AG10803 (cell line): Measurements from ENCODE around the gene NF2.

Source experiments
- DNase-seq: peaks from one replicate; pipeline ENCODE4 v3.0.0; 2010; ENCODE audit warnings: low read depth
- H3K4me3 ChIP-seq: 2 replicates; pipeline ENCODE4 v1.5.1; 2011; ENCODE audit warnings: mild to moderate bottlenecking, low read length, control low read depth
- TF ChIP-seq, protein P1 (sequence below): conservative IDR thresholded peaks from 2 replicates; pipeline ENCODE4 v1.5.1; 2011; ENCODE audit warnings: mild to moderate bottlenecking, low read length, control low read depth, inconsistent platforms

NF2 gene

DNA sequence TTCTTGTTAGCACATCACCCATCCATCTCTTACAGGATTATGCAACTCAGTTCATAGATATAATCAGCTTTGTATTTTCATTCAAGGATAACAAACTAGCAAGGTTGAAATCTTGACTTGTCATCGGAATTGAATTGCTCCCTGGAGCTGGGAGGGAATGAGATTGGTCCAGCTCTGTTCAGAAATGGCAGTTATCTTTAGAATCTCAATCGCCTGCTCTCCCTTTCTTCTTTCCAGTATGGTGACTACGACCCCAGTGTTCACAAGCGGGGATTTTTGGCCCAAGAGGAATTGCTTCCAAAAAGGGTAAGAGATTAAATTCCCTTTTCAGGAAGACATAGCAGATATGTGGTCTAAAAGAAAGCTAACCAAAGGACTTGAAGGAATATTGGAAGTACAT lies 51.0 kb downstream of the NF2 start:
- no peak overlapping the region for H3K4me3 ChIP-seq
- no peak for DNase-seq
- TF ChIP-seq, protein P1, sequence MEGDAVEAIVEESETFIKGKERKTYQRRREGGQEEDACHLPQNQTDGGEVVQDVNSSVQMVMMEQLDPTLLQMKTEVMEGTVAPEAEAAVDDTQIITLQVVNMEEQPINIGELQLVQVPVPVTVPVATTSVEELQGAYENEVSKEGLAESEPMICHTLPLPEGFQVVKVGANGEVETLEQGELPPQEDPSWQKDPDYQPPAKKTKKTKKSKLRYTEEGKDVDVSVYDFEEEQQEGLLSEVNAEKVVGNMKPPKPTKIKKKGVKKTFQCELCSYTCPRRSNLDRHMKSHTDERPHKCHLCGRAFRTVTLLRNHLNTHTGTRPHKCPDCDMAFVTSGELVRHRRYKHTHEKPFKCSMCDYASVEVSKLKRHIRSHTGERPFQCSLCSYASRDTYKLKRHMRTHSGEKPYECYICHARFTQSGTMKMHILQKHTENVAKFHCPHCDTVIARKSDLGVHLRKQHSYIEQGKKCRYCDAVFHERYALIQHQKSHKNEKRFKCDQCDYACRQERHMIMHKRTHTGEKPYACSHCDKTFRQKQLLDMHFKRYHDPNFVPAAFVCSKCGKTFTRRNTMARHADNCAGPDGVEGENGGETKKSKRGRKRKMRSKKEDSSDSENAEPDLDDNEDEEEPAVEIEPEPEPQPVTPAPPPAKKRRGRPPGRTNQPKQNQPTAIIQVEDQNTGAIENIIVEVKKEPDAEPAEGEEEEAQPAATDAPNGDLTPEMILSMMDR: no peak

DNA sequence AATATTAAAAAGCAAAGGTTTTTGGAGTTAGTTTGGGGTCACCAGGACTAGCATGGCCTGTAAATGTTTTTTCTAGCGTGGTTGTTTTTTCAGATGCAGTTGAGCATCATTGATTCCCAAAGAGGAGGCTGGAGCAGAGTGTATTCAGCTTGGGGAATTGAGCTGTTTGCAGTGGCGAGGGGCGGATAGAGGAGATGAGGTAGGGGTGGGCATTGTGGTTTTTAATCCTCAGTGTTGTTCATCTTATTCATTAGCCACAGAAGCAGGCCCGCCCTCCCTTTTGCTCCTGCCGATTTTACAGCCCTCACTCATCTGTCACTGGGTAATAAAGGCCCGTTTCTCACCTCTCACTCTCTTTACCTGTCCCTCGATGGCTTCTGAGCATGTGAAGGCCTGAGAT lies 51.4 kb downstream of the NF2 start:
- no peak for DNase-seq
- H3K4me3 ChIP-seq: no peak overlapping the region

DNA sequence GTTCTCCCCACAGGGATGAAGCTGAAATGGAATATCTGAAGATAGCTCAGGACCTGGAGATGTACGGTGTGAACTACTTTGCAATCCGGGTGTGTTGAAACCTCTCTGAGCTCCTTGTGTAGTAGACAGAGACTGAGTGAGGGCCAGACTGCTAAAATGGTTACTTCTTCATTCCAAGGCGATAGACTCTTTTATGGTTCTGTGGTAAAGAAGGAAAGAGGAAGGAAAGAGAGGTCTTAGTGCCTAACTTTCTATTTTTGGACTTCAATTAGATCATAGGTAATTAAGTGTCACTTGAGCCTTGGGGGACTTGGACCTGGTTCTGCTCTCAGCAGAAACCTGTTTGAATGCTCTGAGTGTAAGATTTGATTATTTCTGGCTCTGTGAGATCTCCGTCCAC lies 54.7 kb downstream of the NF2 start:
- DNase-seq: no peak
- H3K4me3 ChIP-seq: no peak overlapping the region
- TF ChIP-seq, protein P1: no peak

More for the DNA sequence above, 51.4 kb downstream of the NF2 start:
- TF ChIP-seq, protein P1: no peak

DNA sequence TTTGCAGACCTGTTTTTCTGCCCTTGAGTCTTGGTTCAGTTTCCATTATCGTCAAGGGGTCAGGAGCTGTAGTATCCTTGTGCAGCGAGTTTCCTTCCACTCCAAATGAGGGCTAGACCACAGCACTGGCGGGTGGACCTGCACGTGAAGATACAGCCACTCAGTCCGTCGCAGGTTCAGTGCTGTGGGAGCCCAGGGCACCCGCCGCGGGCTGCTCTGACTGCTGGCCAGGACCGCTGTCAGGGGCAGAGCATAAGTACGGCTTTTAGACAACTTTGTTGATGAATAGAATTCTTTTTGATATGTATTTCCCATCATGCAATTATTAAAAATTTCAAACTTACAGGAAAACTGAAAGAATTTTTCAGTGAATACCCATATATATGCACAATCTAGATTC lies 56.6 kb downstream of the NF2 start:
- no peak for DNase-seq
- no peak overlapping the region for H3K4me3 ChIP-seq

DNA sequence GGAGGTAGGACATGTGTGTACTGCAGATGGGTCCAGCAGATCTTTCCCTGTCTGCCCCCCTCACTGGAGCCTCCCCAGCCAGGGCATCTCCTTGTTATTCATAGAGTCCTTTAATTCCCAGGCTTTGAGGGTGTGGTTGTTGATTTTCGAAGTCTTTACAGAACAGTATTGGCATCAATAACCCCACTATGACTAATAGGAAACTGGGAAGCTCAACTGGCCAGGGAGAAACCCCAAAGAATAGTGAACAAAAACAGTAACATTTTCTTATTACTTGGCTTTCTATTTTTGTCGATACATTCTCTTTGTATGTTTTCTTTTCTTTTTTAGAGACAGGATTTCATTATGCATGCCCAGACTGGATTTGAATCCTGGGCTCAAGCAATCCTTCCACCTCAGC lies 57.9 kb downstream of the NF2 start:
- TF ChIP-seq, protein P1: no peak
- no peak overlapping the region for H3K4me3 ChIP-seq
- peak; percentile 49 for DNase-seq

More for the DNA sequence above, 56.6 kb downstream of the NF2 start:
- TF ChIP-seq, protein P1: no peak

DNA sequence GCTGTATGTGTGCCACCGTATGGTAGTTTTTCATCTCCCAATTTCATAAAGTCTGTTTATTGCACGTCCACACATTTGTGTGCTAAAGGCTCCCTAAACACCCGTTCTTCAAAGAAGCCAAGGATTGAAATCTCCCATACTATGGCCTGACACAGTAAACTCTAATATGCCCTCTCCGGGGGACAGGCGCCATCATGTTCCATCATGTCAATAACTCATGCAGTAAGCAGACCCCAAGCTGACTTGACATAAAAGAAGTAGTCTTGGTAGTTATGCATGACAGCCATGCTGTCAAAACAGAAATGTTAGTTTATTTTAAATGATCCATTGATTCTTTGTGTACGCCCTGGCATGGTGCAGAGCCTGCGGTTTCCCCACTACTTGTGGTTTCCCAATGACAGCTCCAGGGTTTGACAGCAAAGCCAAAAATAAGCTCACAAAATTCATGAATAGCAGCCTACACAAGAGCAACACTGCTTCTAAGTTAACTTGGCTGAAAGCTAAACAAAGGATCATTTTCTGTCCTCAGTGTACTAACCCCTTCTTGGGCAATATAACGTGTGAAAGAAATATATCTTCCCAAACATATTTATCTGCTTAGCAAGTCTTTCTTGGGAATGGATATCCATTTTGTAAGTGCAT lies 59.9 kb downstream of the NF2 start:
- TF ChIP-seq, protein P1: no peak
- H3K4me3 ChIP-seq: no peak overlapping the region
- DNase-seq: no peak

DNA sequence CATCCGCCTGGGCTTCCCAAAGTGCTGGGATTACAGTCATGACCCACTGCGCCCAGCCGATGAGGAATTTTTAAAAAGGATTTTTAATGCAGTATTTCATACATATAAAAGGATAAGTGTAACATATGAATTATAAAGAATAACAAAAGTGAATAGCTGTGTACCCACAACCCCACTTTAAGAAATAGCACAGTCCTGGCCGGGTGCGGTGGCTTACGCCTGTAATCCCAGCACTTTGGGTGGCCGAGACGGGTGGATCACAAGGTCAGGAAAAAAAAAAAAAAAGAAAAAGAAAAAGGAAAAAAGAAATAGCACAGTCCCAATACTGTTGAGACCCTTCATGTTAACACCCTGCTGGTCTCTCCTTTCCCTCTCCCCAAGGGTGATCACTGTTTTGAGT lies 62.1 kb downstream of the NF2 start:
- TF ChIP-seq, protein P1: no peak
- no peak for DNase-seq
- H3K4me3 ChIP-seq: no peak overlapping the region
